HG03103 (cell line): ENCODE data around the gene STYXL2.

Experiments used
- ATAC-seq: cut with Tn5 transposase; IDR thresholded peaks from one replicate; pipeline ENCODE4 v1.9.1; 2021; ENCODE audit warnings: low read depth; ENCODE audit not compliant: unreplicated experiment

The STYXL2 gene

DNA sequence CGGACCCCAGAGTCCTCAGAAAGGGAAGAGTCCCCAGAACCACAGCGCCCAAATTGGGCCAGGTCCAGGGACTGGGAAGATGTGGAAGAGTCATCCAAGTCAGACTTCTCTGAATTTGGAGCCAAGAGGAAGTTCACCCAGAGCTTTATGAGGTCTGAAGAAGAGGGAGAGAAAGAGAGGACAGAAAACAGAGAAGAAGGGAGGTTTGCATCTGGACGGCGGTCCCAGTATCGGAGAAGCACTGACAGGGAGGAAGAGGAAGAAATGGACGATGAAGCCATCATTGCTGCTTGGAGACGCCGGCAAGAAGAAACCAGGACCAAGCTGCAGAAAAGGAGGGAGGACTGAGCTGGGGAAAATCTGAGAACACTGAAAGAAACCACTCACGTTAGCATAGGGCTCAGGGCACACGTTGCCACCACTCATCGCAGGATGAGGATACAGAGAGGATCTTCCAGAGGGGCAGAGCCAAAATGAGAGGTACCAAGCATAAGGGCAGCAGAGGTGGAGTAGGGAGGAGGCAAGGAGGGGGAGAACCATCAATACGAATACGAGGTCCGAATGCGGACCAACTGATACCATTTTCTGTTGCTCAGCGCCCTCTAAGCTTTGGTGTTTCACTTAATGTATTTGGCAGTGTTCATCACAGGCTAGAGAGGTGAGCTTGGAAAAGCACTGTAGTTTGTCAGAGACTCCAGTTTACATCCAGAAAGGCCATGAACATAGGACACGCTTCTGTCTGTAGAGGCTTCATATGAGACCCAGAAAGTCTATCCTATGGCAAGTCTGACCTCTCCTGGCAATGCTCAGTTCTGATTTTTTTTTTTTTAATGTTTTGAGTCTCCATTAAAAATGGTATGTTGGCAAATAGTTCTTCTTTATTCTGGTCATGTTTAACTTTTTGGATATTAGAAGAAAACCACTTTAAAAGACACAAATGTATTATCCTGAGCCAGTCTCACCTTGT lies 34.7 kb downstream of the STYXL2 start:
- no peak for ATAC-seq

- ATAC-seq: no peak
Measured at GRCh38 chr1:167130829-167131510, 37.1 kb downstream of the STYXL2 start.

GRCh38 chr1:167132301-167133010 lies 38.6 kb downstream of the STYXL2 start:
- ATAC-seq: no peak

GRCh38 chr1:167135281-167135840 lies 41.5 kb downstream of the STYXL2 start:
- ATAC-seq: no peak

GRCh38 chr1:167136191-167136614 lies 42.3 kb downstream of the STYXL2 start:
- no peak for ATAC-seq

- no peak for ATAC-seq
Measured at GRCh38 chr1:167136806-167137205, 42.9 kb downstream of the STYXL2 start.

DNA sequence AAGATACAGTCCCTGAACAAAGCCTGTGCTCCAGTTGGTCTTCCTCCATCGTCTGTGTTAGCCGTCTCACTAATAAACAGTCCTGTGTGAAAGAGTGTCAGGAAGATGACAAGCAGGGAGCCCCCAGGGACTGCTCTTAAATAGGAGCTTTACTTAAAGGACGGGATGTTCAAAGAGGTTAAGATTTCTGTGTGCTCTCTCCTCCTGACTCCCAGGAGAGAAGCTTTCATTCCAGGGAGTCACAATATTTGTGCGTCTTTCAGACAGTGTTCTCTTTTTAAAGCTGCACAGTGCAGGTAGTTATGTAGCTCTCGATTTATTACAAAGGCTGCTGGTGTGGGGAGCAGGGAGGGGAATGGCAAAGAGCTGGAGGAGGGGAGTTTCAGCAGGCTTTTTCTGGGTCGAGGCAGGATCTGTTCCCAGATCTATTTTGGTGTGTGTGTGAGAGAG lies 43.5 kb downstream of the STYXL2 start:
- no peak for ATAC-seq

DNA sequence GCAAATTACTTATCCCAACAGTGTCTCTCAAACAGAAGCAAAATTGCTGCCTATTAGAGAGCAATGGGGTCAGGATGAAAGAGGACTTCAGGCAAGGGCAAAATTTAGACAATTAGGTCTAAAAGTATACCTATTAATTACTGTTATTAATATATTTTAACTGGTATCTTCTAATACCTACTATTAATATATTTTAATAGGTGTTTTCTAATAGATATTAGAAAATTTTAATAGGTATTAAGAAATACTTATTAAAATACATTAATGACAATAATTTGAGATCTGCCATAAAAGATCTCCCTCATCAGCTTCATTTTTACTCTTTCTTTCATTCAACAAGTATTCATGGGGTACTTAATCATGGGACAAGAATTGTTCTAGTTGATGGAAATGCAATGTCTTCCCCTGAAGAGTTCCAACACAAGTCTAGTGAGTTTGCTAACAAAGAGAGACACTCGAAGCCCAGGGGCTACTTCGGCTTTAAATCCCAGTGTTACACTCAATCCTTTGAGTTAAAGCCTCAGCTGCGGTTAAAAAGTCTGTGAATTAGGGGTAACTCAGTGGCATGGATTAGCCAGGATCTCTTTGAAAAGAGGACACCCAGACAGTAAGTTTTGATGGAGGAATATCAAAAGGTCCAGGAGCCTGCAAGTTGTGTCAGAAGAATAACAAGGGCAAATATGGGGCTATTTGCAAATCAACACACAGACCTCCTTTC lies 44.1 kb downstream of the STYXL2 start:
- ATAC-seq: no peak

DNA sequence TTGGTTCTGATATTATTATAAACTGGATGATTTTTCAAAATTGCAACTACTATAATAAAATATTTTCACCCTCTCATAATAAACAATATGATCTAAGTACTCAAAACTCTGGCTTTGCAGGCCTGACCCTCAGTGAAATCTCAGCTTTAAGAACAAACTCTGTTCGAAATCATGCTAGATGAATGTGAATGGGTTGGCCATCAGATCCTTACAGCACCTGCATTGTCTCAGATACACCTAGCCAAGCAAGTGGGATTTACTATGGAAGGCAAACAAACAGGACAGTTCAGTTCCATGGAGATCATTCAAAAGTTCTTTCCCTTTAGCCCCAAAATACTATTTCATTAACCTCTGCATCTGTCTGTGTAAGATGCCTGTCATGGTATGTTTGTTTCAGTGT lies 44.8 kb downstream of the STYXL2 start:
- no peak for ATAC-seq

GRCh38 chr1:167141963-167142362 lies 48.1 kb downstream of the STYXL2 start:
- no peak for ATAC-seq
